Fibroblast of lung (primary cell): ENCODE measurements around the gene OR10R2. TPM values are rescaled to one million over a fixed set of nuclear protein-coding genes. Genes with fewer than 3 reads are reported as not detected.

Source experiments
- DNase-seq, 2 donors: peaks; one replicate each; pipeline versions ENCODE4 v3.0.0 to v3.0.0-alpha.2; 2010; ENCODE audit warnings: low read depth in 2 of 2
- H2AFZ ChIP-seq: 2 replicates; pipeline ENCODE4 v1.5.1; 2012; ENCODE audit warnings: low read length, control low read depth, inconsistent platforms
- H3K27ac ChIP-seq: 2 replicates; pipeline ENCODE4 v1.5.1; 2011; ENCODE audit warnings: low read length, control low read depth; ENCODE audit not compliant: insufficient read depth
- H3K27me3 ChIP-seq: 2 replicates; pipeline ENCODE4 v1.5.1; 2011; ENCODE audit warnings: mild to moderate bottlenecking, low read length; ENCODE audit not compliant: control insufficient read depth, insufficient read depth
- H3K36me3 ChIP-seq: 2 replicates; pipeline ENCODE4 v1.5.1; 2011; ENCODE audit warnings: low read length; ENCODE audit not compliant: control insufficient read depth, insufficient read depth
- H3K4me1 ChIP-seq: 2 replicates; pipeline ENCODE4 v1.5.1; 2011; ENCODE audit warnings: low read length; ENCODE audit not compliant: control insufficient read depth, insufficient read depth; ENCODE audit errors: extremely low read depth
- H3K4me2 ChIP-seq: 2 replicates; pipeline ENCODE4 v1.5.1; 2011; ENCODE audit warnings: low read length, control low read depth; ENCODE audit not compliant: insufficient read depth; ENCODE audit errors: extremely low read depth
- H3K4me3 ChIP-seq, 4 experiments: fragments of 200-600 bp in 1 of 4; sonication (generic) in 1 of 4; replicated peaks in 1 of 4; 2 replicates each; pipeline ENCODE4 v1.5.1; 2011 to 2016; ENCODE audit warnings: low read length in 4 of 4, low read depth in 3 of 4, mild to moderate bottlenecking in 3 of 4, control low read depth in 2 of 4, inconsistent platforms in 1 of 4, mixed read lengths in 1 of 4; ENCODE audit not compliant: insufficient read depth in 1 of 4; ENCODE audit errors: control extremely low read depth in 1 of 4
- H3K79me2 ChIP-seq: 2 replicates; pipeline ENCODE4 v1.5.1; 2012; ENCODE audit warnings: mild to moderate bottlenecking, low read length, inconsistent platforms; ENCODE audit not compliant: control insufficient read depth, insufficient read depth
- H3K9ac ChIP-seq: 2 replicates; pipeline ENCODE4 v1.5.1; 2011; ENCODE audit warnings: mild to moderate bottlenecking, low read length, control low read depth; ENCODE audit not compliant: insufficient read depth
- H3K9me3 ChIP-seq: 2 replicates; pipeline ENCODE4 v1.5.1; 2012; ENCODE audit warnings: low read depth, low read length; ENCODE audit not compliant: control insufficient read depth, insufficient read depth
- H4K20me1 ChIP-seq: 2 replicates; pipeline ENCODE4 v1.5.1; 2011; ENCODE audit warnings: low read length; ENCODE audit not compliant: control insufficient read depth, insufficient read depth; ENCODE audit errors: extremely low read depth
- CTCF ChIP-seq, 2 donors: IDR thresholded peaks in 1 of 2; conservative IDR thresholded peaks in 1 of 2; 1 replicate in 1 of 2; 2 replicates in 1 of 2; pipeline ENCODE4 v1.5.1; 2011 to 2012; ENCODE audit warnings: low read length in 2 of 2, control low read depth in 1 of 2, inconsistent platforms in 1 of 2, low read depth in 1 of 2, mild to moderate bottlenecking in 1 of 2
- EZH2 ChIP-seq: IDR thresholded peaks from 2 replicates; pipeline ENCODE4 v1.5.1; 2012; ENCODE audit warnings: low read length, control low read depth, mild to moderate bottlenecking; ENCODE audit errors: missing control alignments
- polyA plus RNA-seq, 2 donors: library from polyadenylated mRNA; depleted of rRNA in 1 of 2; stranded (reverse) in 1 of 2; unstranded in 1 of 2; fragments of >200 nt; gene quantifications; 2 replicates each; pipeline ENCODE4 v1.2.1, GENCODE V29; 2011 to 2012; ENCODE audit warnings: missing spikeins in 1 of 2
- total RNA-seq: library from RNA; depleted of rRNA; stranded (reverse); fragments of >200 nt; gene quantifications from 2 replicates; pipeline ENCODE4 v1.2.1, GENCODE V29; 2014

OR10R2 gene
- total and polyA plus RNA-seq, 2 donors (not counting 1 experiment from before 2014, with no cell fraction given), result not detected

GRCh38 chr1:158457246-158457645 is 14.8 kb upstream of the OR10R2 start:
- Histone ChIP-seq H3K36me3 (no peaks in the 10 kb centered on the region), H3K27ac (no peak overlapping the region), H3K9ac (no peak overlapping the region), H3K9me3 (no peaks in the 10 kb centered on the region), H3K27me3 (no peaks in the 10 kb centered on the region), H4K20me1 (no peaks in the 10 kb centered on the region), H3K79me2 (no peaks in the 10 kb centered on the region), H2AFZ (no peak overlapping the region), H3K4me2 (no peak overlapping the region), H3K4me1 (no peaks in the 10 kb centered on the region), H3K4me3 (no peak overlapping the region)
- TF ChIP-seq EZH2, result no peak
- TF ChIP-seq CTCF (conservative IDR thresholded peaks at IDR 0.05 in 1 of 2, IDR thresholded peaks at IDR 0.05 in 1 of 2; ENCODE audit: low read depth in 1 of 2, low read length in 2 of 2), result no peak
- no peak for DNase-seq

GRCh38 chr1:158458263-158458662 is 13.8 kb upstream of the OR10R2 start:
- Histone ChIP-seq H2AFZ (no peak overlapping the region), H3K4me1 (no peaks in the 10 kb centered on the region), H3K27me3 (no peaks in the 10 kb centered on the region), H3K36me3 (no peaks in the 10 kb centered on the region), H3K9me3 (no peaks in the 10 kb centered on the region), H3K9ac (no peak overlapping the region), H3K4me2 (no peak overlapping the region), H3K4me3 (no peak overlapping the region), H3K79me2 (no peaks in the 10 kb centered on the region), H3K27ac (no peak overlapping the region), H4K20me1 (no peaks in the 10 kb centered on the region)
- no peak for DNase-seq
- TF ChIP-seq CTCF (conservative IDR thresholded peaks at IDR 0.05 in 1 of 2, IDR thresholded peaks at IDR 0.05 in 1 of 2; ENCODE audit: low read depth in 1 of 2, low read length in 2 of 2), result no peak
- no peak for TF ChIP-seq EZH2

- Histone ChIP-seq H3K9me3 (no peaks in the 10 kb centered on the region), H3K4me2 (no peak within 1 kb of the TSS), H3K27me3 (no peaks in the 10 kb centered on the region), H3K4me1 (no peaks in the 10 kb centered on the region), H4K20me1 (no peaks in the 10 kb centered on the region), H3K79me2 (no peaks in the 10 kb centered on the region), H3K36me3 (no peaks in the 10 kb centered on the region), H3K4me3 (no peak within 1 kb of the TSS), H3K27ac (no peak within 1 kb of the TSS), H2AFZ (no peak within 1 kb of the TSS), H3K9ac (no peak within 1 kb of the TSS)
- DNase-seq, result no peak
- TF ChIP-seq CTCF (conservative IDR thresholded peaks at IDR 0.05 in 1 of 2, IDR thresholded peaks at IDR 0.05 in 1 of 2; ENCODE audit: low read depth in 1 of 2, low read length in 2 of 2) (no peak), EZH2 (no peak)
Measured at GRCh38 chr1:158461534-158461933, 10.5 kb upstream of the OR10R2 start, which contains the start of gene OR10K1. Gene OR10K1 (plus strand): TSS chr1:158461834. CDS start chr1:158465562, 3,728 bp downstream.
